Ishikawa (cell line): ENCODE results near the gene CYYR1.

Source experiments
- CEBPB ChIP-seq: IDR thresholded peaks from 2 replicates; pipeline ENCODE4 v1.6.1; 2012
- EP300 ChIP-seq: IDR thresholded peaks from 2 replicates; pipeline ENCODE4 v1.6.1; 2012; ENCODE audit warnings: borderline replicate concordance
- FOXM1 ChIP-seq: IDR thresholded peaks from 2 replicates; pipeline ENCODE4 v1.6.1; 2012; ENCODE audit warnings: low read depth, borderline replicate concordance
- MAX ChIP-seq: IDR thresholded peaks from 2 replicates; pipeline ENCODE4 v1.6.1; 2012
- TAF1 ChIP-seq: IDR thresholded peaks from 2 replicates; pipeline ENCODE4 v1.6.1; 2012; ENCODE audit warnings: low read depth, mild to moderate bottlenecking
- TF ChIP-seq, protein P1 (sequence below): IDR thresholded peaks from 2 replicates; pipeline ENCODE4 v1.6.1; 2012

CYYR1 gene

DNA sequence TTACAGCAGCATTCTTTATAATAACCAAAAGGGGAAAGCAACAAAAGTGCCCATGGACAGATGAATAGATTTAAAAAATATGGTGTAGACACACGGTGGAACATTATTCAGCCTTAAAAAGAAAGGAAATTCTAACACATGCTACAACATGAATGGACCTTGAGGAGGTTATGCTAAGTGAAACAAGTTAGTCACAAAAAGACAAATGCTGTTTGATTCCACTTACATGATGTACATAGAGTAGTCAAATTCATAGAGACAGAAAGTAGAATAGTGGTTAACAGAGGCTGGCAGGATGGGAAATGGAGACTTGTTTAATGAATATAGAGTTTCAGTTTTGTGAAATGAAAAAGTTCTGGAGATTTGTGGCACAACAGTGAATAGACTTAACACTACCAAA is 151.4 kb downstream of the CYYR1 start:
- TF ChIP-seq, protein P1, sequence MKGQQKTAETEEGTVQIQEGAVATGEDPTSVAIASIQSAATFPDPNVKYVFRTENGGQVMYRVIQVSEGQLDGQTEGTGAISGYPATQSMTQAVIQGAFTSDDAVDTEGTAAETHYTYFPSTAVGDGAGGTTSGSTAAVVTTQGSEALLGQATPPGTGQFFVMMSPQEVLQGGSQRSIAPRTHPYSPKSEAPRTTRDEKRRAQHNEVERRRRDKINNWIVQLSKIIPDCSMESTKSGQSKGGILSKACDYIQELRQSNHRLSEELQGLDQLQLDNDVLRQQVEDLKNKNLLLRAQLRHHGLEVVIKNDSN, result no peak
- TF ChIP-seq CEBPB (no peak), EP300 (no peak), MAX (no peak), FOXM1 (no peak), TAF1 (no peak)
